HCT116 (cell line): ENCODE data around the gene MPP2. TPM values are rescaled to one million over a fixed set of nuclear protein-coding genes. Genes with fewer than 3 reads are reported as not detected.

Experiments
- ATAC-seq: fragments of 200-7000 bp; cut with Tn5 transposase; 2 replicates; pipeline ENCODE4 v1.9.1; 2020; ENCODE audit warnings: mild to moderate bottlenecking, moderate library complexity
- BruUV-seq: library from RNA; stranded (reverse); fragments of 400-500 nt; replicated peaks from 2 replicates; lab custom pipeline; 2021; lab: Mats Ljungman, UMichigan
- CTCF ChIA-PET: fragments of 300-600 bp; sonication (Branson Sonifier 250); formaldehyde crosslinking; loops from one replicate; lab custom pipeline; 2021; ENCODE audit warnings: antibody characterized with exemption; lab: Charles Lee
- POLR2A ChIA-PET: fragments of 300-600, 350-600 bp; sonication (Branson Sonifier 250); formaldehyde crosslinking; loops from one replicate; lab custom pipeline; 2021; ENCODE audit warnings: antibody characterized with exemption; lab: Charles Lee
- RAD21 ChIA-PET, 2 experiments: fragments of 300-600 bp; sonication (Branson Sonifier 250); formaldehyde crosslinking; loops; one replicate each; lab custom pipeline; 2023; ENCODE audit warnings: low total read pairs in 2 of 2; ENCODE audit not compliant: uncharacterized antibody in 2 of 2, unreplicated experiment in 2 of 2, low non-redundant PET in 1 of 2; lab: Charles Lee
- DNase-seq: peaks from one replicate; pipeline ENCODE4 v3.0.0-alpha.2; 2010; ENCODE audit warnings: low read depth, low spot score
- H2AFZ ChIP-seq: fragments of 200-600 bp; shearing (Covaris generic), sonication (generic); 2 replicates; pipeline ENCODE4 v1.6.1; 2017; ENCODE audit warnings: low read depth, mixed run types, mixed read lengths, antibody characterized with exemption, low read length; ENCODE audit not compliant: poor library complexity, severe bottlenecking
- H3K27ac ChIP-seq: 2 replicates; pipeline ENCODE4 v1.5.1; 2012; ENCODE audit warnings: low read depth, low read length
- H3K27me3 ChIP-seq: fragments of 200-600 bp; sonication (generic); 2 replicates; pipeline ENCODE4 v1.6.1; 2016; ENCODE audit warnings: mixed run types, low read length, mixed read lengths; ENCODE audit not compliant: insufficient read depth
- H3K36me3 ChIP-seq, 2 experiments: fragments of 200-500 bp in 1 of 2; fragments of 200-600 bp in 1 of 2; sonication (Bioruptor generic) in 1 of 2; sonication (generic) in 1 of 2; 2 replicates each; pipeline versions ENCODE4 v1.5.1 to v1.6.1; 2014 to 2016; ENCODE audit warnings: low read length in 2 of 2, inconsistent platforms in 1 of 2, mixed read lengths in 1 of 2, mixed run types in 1 of 2; ENCODE audit not compliant: insufficient read depth in 2 of 2, control insufficient read depth in 1 of 2
- H3K4me1 ChIP-seq, 2 experiments: fragments of 200-600 bp in 1 of 2; sonication (generic) in 1 of 2; 2 replicates each; pipeline versions ENCODE4 v1.5.1 to v1.6.1; 2012 to 2017; ENCODE audit warnings: low read length in 2 of 2, inconsistent platforms in 1 of 2, mild to moderate bottlenecking in 1 of 2, mixed read lengths in 1 of 2, mixed run types in 1 of 2, moderate library complexity in 1 of 2; ENCODE audit not compliant: insufficient read depth in 2 of 2, control insufficient read depth in 1 of 2
- H3K4me2 ChIP-seq: fragments of 200-600 bp; sonication (generic); 2 replicates; pipeline ENCODE4 v1.6.1; 2017; ENCODE audit warnings: mixed run types, low read length, mixed read lengths
- H3K4me3 ChIP-seq, 2 experiments: fragments of 200-600 bp in 1 of 2; sonication (generic) in 1 of 2; replicated peaks in 1 of 2; 2 replicates each; pipeline ENCODE4 v1.5.1; 2011 to 2016; ENCODE audit warnings: low read length in 2 of 2, control low read depth in 1 of 2, low read depth in 1 of 2, mild to moderate bottlenecking in 1 of 2, mixed read lengths in 1 of 2, mixed run types in 1 of 2
- H3K79me2 ChIP-seq: fragments of 200-600 bp; sonication (generic); 2 replicates; pipeline ENCODE4 v1.6.1; 2017; ENCODE audit warnings: mild to moderate bottlenecking, mixed run types, low read length, moderate library complexity, mixed read lengths; ENCODE audit not compliant: insufficient read depth
- H3K9ac ChIP-seq: fragments of 200-600 bp; sonication (generic); 2 replicates; pipeline ENCODE4 v1.6.1; 2016; ENCODE audit warnings: low read length, mixed read lengths
- H3K9me2 ChIP-seq: fragments of 200-600 bp; sonication (generic), shearing (Covaris generic); 2 replicates; pipeline ENCODE4 v1.6.1; 2017; ENCODE audit warnings: mixed run types, mild to moderate bottlenecking, moderate library complexity; ENCODE audit not compliant: insufficient read depth
- H3K9me3 ChIP-seq, 2 experiments: fragments of 200-500 bp in 1 of 2; fragments of 200-600 bp in 1 of 2; sonication (Bioruptor generic) in 1 of 2; sonication (generic) in 1 of 2; 2 replicates each; pipeline ENCODE4 v1.6.1; 2014 to 2017; ENCODE audit warnings: low read length in 2 of 2, mixed read lengths in 2 of 2, inconsistent platforms in 1 of 2, low read depth in 1 of 2, mild to moderate bottlenecking in 1 of 2, mixed run types in 1 of 2, moderate library complexity in 1 of 2; ENCODE audit not compliant: control insufficient read depth in 1 of 2, insufficient read depth in 1 of 2
- H4K20me1 ChIP-seq: fragments of 200-600 bp; sonication (generic), shearing (Covaris generic); 2 replicates; pipeline ENCODE4 v1.6.1; 2017; ENCODE audit warnings: mixed run types, mild to moderate bottlenecking, moderate library complexity; ENCODE audit not compliant: insufficient read depth
- CBX3 ChIP-seq: IDR thresholded peaks from 2 replicates; pipeline ENCODE4 v1.6.1; 2012; ENCODE audit warnings: low read depth
- CEBPB ChIP-seq: IDR thresholded peaks from 2 replicates; pipeline ENCODE4 v1.6.1; 2012; ENCODE audit warnings: low read depth
- EGR1 ChIP-seq: IDR thresholded peaks from 2 replicates; pipeline ENCODE4 v1.6.1; 2012; ENCODE audit warnings: low read depth
- EZH2 ChIP-seq: fragments of 200-600 bp; sonication (generic); IDR thresholded peaks from 2 replicates; pipeline ENCODE4 v1.6.1; 2017; ENCODE audit warnings: antibody characterized with exemption, mixed run types
- JUND ChIP-seq: IDR thresholded peaks from 2 replicates; pipeline ENCODE4 v1.6.1; 2012
- POLR2AphosphoS5 ChIP-seq: IDR thresholded peaks from 2 replicates; pipeline ENCODE4 v1.6.1; 2011; ENCODE audit warnings: mild to moderate bottlenecking, low read depth, low read length, moderate library complexity
- RAD21 ChIP-seq: IDR thresholded peaks from 2 replicates; pipeline ENCODE4 v1.6.1; 2012; ENCODE audit warnings: low read depth, mild to moderate bottlenecking
- SIN3A ChIP-seq: IDR thresholded peaks from 2 replicates; pipeline ENCODE4 v1.6.1; 2012; ENCODE audit warnings: low read depth
- SP1 ChIP-seq: IDR thresholded peaks from 2 replicates; pipeline ENCODE4 v1.6.1; 2012; ENCODE audit warnings: low read depth
- SRF ChIP-seq: IDR thresholded peaks from 2 replicates; pipeline ENCODE4 v1.6.1; 2012; ENCODE audit warnings: low read depth
- YY1 ChIP-seq: IDR thresholded peaks from 2 replicates; pipeline ENCODE4 v1.6.1; 2011; ENCODE audit warnings: low read length, low read depth, moderate library complexity, mild to moderate bottlenecking; ENCODE audit not compliant: insufficient replicate concordance; ENCODE audit errors: extremely low read depth
- ZBTB33 ChIP-seq: IDR thresholded peaks from 2 replicates; pipeline ENCODE4 v1.6.1; 2011; ENCODE audit warnings: mild to moderate bottlenecking, low read length, moderate library complexity; ENCODE audit not compliant: insufficient replicate concordance; ENCODE audit errors: extremely low read depth
- intact Hi-C: fragments of 100-400 bp; cut with micrococcal nuclease; formaldehyde crosslinking; loops from 2 replicates; pipeline ENCODE4 v1.10.0; 2022
- total RNA-seq: library from RNA; stranded (reverse); gene quantifications from one replicate; pipeline ENCODE4 v1.2.1, GENCODE V29; 2021; ENCODE audit not compliant: unreplicated experiment
- TF ChIP-seq, protein P1 (sequence below): IDR thresholded peaks from 2 replicates; pipeline ENCODE4 v1.6.1; 2012
- TF ChIP-seq, protein P2 (sequence below): IDR thresholded peaks from 2 replicates; pipeline ENCODE4 v1.6.1; 2012; ENCODE audit warnings: low read depth
- TF ChIP-seq, protein P3 (sequence below): IDR thresholded peaks from 2 replicates; pipeline ENCODE4 v1.6.1; 2012

MPP2 gene
- total RNA-seq, 1 experiment from 2014 or later = 16.4 TPM

DNA sequence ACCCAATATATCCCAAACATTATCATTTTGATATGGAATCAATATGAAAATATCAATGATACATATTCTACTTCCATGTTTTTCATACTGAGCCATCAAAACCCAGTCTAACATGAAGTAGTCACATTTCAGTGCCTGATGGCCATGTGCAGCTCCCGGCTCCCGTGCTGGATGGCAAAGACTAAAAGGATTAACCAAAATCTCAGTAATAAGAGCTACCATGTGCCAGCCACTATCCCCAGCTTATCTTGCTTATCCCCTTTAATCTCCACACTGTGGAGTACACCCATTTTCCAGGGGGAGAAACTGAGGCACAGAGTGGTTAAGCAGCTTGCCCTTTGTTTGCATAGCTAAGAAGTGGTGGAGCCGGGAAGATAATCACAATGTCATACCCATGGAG lies 51.2 kb downstream of the MPP2 start:
- no TSS peak for BruUV-seq
- H3K27me3 ChIP-seq = no peaks in the 10 kb centered on the region
- no peaks in the 10 kb centered on the region for H3K36me3 ChIP-seq
- no peaks in the 10 kb centered on the region for H3K9me2 ChIP-seq
- no peak for DNase-seq
- TF ChIP-seq POLR2AphosphoS5 (no peak), EZH2 (no peak), YY1 (no peak), JUND (no peak)
- TF ChIP-seq, protein P1, sequence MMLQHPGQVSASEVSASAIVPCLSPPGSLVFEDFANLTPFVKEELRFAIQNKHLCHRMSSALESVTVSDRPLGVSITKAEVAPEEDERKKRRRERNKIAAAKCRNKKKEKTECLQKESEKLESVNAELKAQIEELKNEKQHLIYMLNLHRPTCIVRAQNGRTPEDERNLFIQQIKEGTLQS = no peak
- no peak overlapping the region for H3K4me2 ChIP-seq
- no peak for ATAC-seq
- H3K9me3 ChIP-seq = no peaks in the 10 kb centered on the region
- H3K4me3 ChIP-seq = no peak overlapping the region
- no peaks in the 10 kb centered on the region for H3K4me1 ChIP-seq
- ChIA-PET RAD21 (no interaction called here), CTCF (interaction anchor here (2.1 kb wide), 1 partner anchor 10 kb away, joined by 15 read pairs; the partner anchor contains the start of gene CD300LG), POLR2A (no interaction called here)
- H2AFZ ChIP-seq = no peak overlapping the region
- H4K20me1 ChIP-seq = no peaks in the 10 kb centered on the region
- no peaks in the 10 kb centered on the region for H3K79me2 ChIP-seq
- intact Hi-C loops = no loop called here
- no peak overlapping the region for H3K9ac ChIP-seq
- no peak overlapping the region for H3K27ac ChIP-seq

DNA sequence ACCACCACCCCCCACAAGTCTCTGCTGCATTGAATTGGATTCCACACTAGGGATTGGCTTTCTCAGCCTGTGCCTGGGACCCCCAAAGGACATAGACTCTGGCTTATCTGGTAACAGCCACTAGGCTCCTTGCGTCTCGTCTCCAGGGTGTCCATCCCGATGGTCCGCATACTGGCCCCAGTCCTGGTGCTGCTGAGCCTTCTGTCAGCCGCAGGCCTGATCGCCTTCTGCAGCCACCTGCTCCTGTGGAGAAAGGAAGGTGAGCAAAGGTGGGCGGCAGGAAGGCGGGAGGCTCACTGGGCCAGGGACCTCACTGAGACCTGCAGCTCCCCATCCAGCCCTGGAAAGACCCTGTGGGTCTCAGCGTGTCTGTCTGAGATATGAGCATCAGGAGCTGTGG lies 52.3 kb downstream of the MPP2 start:
- Histone ChIP-seq H3K9me2 (no peaks in the 10 kb centered on the region), H3K79me2 (no peaks in the 10 kb centered on the region), H3K9me3 (no peaks in the 10 kb centered on the region), H3K27ac (no peak overlapping the region), H3K36me3 (no peaks in the 10 kb centered on the region), H2AFZ (no peak overlapping the region), H3K4me1 (no peaks in the 10 kb centered on the region), H3K27me3 (no peaks in the 10 kb centered on the region), H3K4me2 (no peak overlapping the region), H3K4me3 (no peak overlapping the region), H3K9ac (no peak overlapping the region), H4K20me1 (no peaks in the 10 kb centered on the region)
- RAD21 ChIA-PET = no interaction called here
- DNase-seq = no peak
- POLR2A ChIA-PET = no interaction called here
- ATAC-seq = no peak
- CTCF ChIA-PET = interaction anchor here (2.1 kb wide), 1 partner anchor 9 kb away, joined by 15 read pairs; the partner anchor contains the start of gene CD300LG
- intact Hi-C loops = no loop called here
- no TSS peak for BruUV-seq
- TF ChIP-seq EGR1 (no peak), CEBPB (no peak), RAD21 (no peak), SIN3A (no peak), CBX3 (no peak), SP1 (no peak), ZBTB33 (no peak), YY1 (no peak), SRF (no peak), JUND (no peak)
- TF ChIP-seq, protein P1 = no peak
- TF ChIP-seq, protein P2, sequence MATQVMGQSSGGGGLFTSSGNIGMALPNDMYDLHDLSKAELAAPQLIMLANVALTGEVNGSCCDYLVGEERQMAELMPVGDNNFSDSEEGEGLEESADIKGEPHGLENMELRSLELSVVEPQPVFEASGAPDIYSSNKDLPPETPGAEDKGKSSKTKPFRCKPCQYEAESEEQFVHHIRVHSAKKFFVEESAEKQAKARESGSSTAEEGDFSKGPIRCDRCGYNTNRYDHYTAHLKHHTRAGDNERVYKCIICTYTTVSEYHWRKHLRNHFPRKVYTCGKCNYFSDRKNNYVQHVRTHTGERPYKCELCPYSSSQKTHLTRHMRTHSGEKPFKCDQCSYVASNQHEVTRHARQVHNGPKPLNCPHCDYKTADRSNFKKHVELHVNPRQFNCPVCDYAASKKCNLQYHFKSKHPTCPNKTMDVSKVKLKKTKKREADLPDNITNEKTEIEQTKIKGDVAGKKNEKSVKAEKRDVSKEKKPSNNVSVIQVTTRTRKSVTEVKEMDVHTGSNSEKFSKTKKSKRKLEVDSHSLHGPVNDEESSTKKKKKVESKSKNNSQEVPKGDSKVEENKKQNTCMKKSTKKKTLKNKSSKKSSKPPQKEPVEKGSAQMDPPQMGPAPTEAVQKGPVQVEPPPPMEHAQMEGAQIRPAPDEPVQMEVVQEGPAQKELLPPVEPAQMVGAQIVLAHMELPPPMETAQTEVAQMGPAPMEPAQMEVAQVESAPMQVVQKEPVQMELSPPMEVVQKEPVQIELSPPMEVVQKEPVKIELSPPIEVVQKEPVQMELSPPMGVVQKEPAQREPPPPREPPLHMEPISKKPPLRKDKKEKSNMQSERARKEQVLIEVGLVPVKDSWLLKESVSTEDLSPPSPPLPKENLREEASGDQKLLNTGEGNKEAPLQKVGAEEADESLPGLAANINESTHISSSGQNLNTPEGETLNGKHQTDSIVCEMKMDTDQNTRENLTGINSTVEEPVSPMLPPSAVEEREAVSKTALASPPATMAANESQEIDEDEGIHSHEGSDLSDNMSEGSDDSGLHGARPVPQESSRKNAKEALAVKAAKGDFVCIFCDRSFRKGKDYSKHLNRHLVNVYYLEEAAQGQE = no peak
- TF ChIP-seq, protein P3, sequence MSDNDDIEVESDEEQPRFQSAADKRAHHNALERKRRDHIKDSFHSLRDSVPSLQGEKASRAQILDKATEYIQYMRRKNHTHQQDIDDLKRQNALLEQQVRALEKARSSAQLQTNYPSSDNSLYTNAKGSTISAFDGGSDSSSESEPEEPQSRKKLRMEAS = no peak
